VCaP (cell line): ENCODE results near the gene C6orf62.

Experiments
- H3K27ac ChIP-seq: fragments of 450-650 bp; 2 replicates; pipeline ENCODE4 v1.5.1; 2017
- TF ChIP-seq, protein P1 (sequence below): fragments of 450-650 bp; conservative IDR thresholded peaks from 2 replicates; pipeline ENCODE4 v1.5.1; 2017; ENCODE audit warnings: mild to moderate bottlenecking, moderate library complexity

C6orf62 gene

DNA sequence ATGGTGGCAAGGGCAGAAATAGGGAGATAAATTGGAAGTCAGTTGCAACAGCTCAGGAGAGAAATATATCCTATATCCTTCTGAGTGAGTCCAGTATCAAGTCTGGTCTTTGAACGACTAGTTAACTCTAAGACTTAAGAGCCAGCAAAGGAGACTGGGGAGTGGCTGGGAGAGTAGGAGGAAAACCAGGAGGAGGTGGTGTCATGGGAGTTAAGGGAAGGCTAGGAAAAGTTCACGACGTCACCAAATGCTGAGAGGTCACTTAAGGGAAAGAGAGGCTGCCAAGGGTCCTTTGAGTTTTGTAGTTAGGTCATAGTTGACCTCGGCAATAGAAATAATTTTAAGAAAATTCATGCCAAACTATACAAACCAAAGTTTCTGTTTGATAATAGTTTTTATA, 27.0 kb downstream of the C6orf62 start:
- no peak overlapping the region for H3K27ac ChIP-seq
- TF ChIP-seq, protein P1, sequence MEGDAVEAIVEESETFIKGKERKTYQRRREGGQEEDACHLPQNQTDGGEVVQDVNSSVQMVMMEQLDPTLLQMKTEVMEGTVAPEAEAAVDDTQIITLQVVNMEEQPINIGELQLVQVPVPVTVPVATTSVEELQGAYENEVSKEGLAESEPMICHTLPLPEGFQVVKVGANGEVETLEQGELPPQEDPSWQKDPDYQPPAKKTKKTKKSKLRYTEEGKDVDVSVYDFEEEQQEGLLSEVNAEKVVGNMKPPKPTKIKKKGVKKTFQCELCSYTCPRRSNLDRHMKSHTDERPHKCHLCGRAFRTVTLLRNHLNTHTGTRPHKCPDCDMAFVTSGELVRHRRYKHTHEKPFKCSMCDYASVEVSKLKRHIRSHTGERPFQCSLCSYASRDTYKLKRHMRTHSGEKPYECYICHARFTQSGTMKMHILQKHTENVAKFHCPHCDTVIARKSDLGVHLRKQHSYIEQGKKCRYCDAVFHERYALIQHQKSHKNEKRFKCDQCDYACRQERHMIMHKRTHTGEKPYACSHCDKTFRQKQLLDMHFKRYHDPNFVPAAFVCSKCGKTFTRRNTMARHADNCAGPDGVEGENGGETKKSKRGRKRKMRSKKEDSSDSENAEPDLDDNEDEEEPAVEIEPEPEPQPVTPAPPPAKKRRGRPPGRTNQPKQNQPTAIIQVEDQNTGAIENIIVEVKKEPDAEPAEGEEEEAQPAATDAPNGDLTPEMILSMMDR = no peak

DNA sequence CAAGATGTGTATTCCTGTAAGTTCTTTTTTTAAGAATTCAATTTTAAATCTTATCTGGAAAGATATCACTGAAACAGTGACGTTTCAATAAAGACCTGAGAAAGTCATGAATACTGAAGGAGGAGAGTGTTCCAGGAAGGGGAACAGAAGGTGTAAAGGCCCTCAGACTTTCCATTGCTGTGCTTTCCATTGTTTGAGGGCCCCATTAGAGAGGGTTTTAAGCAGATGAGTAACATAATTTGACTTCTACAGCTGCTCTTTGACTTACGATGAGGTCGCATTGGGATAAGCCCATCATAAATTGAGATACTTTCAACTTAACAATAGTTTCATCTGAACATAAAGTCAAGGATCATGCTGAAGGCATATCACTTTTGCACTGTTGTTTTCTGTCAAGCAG, 27.4 kb downstream of the C6orf62 start:
- TF ChIP-seq, protein P1 = no peak
- H3K27ac ChIP-seq = no peak overlapping the region

DNA sequence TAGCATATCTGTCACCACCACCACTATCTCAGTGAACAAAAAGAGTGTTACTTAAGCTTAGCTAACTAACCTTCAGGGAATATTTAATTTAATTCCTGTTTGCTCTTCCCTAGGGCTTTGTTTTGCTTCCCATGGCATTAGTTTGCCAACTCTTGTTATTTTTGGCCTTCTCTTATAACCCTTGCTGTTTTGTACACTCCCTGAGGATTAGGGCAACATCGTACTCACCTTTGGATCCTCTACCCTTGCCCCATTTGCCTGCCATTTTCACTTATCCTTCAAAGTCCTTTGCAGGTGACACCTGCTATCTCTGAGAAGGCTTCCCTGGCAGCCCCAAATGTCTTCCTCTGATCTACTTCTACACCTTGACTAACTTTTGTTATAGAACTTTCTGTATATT, 28.4 kb downstream of the C6orf62 start:
- TF ChIP-seq, protein P1 = no peak
- H3K27ac ChIP-seq = no peak overlapping the region

DNA sequence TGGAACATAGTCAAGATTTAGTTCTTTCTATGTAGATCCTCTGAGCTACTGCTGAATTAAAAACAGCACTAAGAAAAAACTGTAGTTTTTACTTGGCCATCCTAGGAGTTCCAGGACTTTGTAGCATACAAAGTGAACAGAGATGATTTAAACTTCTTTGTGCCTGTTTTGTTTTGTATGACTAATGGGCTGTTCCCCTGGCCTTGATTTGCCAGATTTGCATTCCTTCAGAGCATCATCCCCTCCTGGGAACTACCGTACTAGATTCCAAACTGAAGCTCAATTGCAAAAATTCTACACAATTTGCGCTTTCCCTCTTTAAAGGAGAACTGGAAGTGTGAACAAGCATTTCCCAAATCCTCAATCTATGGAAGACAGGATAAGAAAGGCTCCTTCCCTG, 29.0 kb downstream of the C6orf62 start:
- no peak overlapping the region for H3K27ac ChIP-seq
- TF ChIP-seq, protein P1 = no peak

DNA sequence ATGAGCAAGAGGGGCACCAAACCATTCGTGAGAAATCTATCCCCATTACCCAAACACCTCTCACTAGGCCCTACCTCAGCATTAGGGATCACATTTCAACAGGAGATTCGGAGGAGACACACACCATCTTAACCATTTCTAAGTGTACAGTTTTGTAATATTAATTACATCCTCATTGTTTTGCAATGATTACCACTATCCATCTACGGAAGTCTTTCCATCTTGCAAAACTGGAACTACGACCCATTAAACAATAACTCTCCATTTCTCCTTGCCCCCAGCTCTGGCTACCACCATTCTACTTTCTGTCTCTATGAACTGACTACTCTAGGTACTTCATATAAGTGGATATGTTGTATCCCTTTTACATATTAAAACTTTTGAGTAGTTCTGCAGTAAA, 32.0 kb downstream of the C6orf62 start:
- H3K27ac ChIP-seq = no peak overlapping the region
- TF ChIP-seq, protein P1 = no peak

DNA sequence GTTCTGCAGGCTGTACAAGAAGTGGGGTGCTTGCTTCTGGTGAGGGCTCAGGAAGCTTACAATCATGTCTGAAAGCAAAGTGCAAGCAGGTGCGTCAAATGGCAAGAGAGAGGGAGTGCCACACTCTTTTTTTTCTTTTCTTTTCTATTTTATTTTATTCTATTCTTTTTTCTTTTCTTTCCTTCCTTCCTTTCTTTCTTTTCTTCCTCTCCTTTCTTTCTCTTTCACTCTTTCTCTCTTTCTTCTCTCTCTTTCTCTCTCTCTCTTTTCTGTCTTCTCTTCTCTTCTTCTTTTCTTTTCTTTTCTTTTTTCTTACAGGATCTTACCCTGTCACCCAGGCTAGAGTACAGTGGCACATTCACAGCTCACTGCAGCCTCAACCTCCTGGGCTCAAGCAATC, 32.5 kb downstream of the C6orf62 start:
- TF ChIP-seq, protein P1 = no peak
- no peak overlapping the region for H3K27ac ChIP-seq

DNA sequence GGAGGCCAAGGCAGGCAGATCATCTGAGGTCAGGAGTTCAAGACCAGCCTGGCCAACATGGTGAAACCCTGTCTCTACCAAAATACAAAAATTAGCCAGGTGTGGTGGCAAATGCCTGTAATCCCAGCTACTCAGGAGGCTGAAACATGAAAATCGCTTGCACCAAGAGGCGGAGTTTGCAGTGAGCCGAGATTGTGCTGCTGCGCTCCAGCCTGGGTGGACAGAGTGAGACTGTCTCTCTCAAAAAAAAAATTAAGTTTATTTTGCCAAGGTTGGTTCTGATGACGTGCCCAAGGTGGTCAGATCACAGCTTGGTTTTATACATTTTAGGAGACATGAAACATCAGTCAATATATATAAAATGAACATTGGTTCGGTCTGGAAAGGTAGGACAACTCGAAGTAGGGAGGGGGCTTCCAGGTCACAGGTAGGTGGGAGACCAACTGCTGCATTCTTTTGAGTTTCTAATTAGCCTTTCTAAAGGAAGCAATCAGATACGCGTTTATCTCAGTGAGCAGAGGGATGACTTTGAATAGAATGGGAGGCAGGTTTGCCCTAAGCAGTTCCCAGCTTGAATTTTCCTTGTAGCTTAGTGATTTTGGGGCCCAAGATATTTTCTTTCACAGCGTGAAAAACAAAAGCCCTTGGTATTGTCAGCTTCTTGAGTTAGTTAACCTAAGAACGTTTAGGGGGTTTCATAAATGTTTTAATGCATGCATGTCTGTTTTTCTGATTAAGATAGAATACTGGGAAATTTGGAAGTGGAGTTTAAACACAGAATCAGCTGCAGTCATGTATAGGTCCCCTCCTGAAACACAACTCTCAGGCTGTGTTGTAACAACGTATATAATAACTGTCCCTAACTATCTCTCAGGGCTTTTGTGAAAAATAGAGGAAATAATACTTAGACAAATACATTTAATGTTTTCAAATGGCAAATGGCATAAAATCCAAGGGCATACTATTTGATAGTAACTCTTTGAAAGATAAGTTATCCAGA, 35.4 kb downstream of the C6orf62 start:
- no peak overlapping the region for H3K27ac ChIP-seq
- TF ChIP-seq, protein P1 = no peak
